ENCODE measurements around the gene TCOF1.

DNA sequence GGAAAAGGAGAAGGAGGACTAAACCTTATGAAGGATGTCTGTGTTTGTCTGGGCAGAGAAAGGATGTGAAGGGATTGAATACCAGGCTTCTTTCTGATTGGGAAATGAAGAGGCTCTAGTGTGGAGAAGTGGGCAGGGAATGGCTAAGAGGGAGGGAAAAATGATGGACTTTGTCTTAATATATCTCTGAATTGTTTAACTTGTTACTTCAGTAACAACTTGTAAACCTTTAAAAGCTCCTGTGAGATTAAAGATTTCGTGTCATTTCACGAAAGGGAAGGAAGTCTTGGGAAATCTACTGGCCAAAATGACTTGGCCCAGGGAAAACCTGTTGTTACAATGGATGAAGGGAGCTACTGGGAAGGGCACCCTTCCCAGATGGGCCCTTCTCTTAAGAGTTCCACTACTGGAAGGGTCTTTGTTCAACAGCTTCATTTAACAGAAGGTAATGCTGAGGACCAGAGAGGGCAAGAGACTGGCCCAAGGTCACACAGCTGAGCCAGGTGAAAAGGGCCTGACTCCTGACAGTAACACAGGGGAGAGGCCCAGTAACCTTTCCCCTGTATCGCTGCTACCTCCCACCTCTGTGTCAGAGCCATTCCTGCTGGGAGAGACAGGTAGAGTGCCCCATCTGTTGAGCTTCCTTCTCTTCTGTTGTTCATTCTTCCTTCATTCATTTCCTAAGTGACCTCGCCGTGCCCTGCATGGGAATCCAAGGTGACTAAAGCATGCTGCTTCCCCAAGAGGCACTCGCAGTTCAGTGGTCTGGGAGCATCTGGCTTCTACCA is 5.1 kb upstream of the TCOF1 start:
- TF ChIP-seq, protein P1, sequence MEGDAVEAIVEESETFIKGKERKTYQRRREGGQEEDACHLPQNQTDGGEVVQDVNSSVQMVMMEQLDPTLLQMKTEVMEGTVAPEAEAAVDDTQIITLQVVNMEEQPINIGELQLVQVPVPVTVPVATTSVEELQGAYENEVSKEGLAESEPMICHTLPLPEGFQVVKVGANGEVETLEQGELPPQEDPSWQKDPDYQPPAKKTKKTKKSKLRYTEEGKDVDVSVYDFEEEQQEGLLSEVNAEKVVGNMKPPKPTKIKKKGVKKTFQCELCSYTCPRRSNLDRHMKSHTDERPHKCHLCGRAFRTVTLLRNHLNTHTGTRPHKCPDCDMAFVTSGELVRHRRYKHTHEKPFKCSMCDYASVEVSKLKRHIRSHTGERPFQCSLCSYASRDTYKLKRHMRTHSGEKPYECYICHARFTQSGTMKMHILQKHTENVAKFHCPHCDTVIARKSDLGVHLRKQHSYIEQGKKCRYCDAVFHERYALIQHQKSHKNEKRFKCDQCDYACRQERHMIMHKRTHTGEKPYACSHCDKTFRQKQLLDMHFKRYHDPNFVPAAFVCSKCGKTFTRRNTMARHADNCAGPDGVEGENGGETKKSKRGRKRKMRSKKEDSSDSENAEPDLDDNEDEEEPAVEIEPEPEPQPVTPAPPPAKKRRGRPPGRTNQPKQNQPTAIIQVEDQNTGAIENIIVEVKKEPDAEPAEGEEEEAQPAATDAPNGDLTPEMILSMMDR (IDR thresholded peaks at IDR 0.05), result no peak
- TF ChIP-seq POLR2A (IDR thresholded peaks at IDR 0.05), result no peak
- TF ChIP-seq EP300 (IDR thresholded peaks at IDR 0.05), result no peak
